HG03521 (cell line): ENCODE data around the gene ALKBH1.
"Not testable (repeated sequence)": the region's sequence is repeated elsewhere in the genome, so short reads cannot be mapped to it uniquely, and the experiment has no call there.

Experiments
- ATAC-seq: cut with Tn5 transposase; IDR thresholded peaks from one replicate; pipeline ENCODE4 v1.9.1; 2021; ENCODE audit warnings: mild to moderate bottlenecking, moderate library complexity; ENCODE audit not compliant: unreplicated experiment

The ALKBH1 gene, protein sequence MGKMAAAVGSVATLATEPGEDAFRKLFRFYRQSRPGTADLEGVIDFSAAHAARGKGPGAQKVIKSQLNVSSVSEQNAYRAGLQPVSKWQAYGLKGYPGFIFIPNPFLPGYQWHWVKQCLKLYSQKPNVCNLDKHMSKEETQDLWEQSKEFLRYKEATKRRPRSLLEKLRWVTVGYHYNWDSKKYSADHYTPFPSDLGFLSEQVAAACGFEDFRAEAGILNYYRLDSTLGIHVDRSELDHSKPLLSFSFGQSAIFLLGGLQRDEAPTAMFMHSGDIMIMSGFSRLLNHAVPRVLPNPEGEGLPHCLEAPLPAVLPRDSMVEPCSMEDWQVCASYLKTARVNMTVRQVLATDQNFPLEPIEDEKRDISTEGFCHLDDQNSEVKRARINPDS

GRCh38 chr14:77707724-77708408 is at the start of gene ALKBH1, which contains the start of gene SLIRP:
Gene ALKBH1 (minus strand): TSS chr14:77708023. CDS start chr14:77708004, 19 bp downstream.
Gene SLIRP (plus strand): TSS chr14:77708103. CDS start chr14:77708112, 9 bp downstream.
- peak; percentile 97 for ATAC-seq

- ATAC-seq = no peak
Observed at GRCh38 chr14:77752799-77753516, 45.1 kb upstream of the ALKBH1 start.

DNA sequence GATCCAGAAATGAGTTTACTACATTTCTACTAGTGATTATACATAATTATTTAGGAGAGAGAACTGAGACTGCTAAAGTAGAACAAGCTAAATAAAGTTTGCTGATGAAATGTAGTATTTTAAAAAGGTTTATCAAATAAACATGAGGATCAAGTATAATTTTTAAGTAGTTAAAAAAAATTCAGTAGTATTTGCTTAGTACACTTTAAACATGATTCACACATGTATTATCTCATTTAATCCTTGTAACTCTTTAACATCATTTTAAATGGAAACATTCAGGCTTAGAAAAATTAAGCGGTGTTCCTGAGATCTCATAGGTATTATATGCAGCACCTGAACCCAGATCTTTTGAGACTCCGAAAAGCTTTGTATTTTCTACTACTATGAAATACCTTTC is 44.4 kb upstream of the ALKBH1 start:
- ATAC-seq = no peak

GRCh38 chr14:77747425-77747824 is 39.6 kb upstream of the ALKBH1 start:
- ATAC-seq = not testable (repeated sequence)

DNA sequence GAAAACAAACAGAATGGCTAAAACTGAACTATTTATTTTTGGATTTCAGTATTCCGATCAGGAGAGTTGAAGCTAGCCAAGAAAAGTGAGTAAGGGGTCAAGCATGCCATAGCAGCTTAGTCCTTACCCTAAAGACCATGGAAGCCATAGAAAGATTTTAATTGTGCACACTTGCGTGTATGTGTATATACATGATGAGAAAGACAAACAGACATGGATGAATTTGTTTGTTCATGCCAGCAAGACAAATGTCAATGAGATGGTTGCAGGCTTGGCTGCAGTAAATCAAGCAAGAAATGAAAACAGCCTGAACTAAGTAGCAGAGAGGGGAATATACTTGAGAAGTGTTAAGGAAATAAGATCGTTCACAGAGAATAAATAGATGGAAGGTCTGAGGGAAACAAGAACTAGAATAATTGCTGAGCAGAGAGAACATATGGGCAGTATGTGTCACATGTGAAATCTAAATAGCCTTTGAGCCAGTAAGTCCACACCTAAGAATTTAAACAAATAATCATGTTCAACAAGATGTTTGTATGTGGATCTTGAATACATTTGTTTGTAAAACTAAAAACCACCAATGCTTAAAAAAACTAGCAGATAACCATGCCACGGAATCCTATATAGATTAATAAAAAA is 38.4 kb upstream of the ALKBH1 start:
- no peak for ATAC-seq

DNA sequence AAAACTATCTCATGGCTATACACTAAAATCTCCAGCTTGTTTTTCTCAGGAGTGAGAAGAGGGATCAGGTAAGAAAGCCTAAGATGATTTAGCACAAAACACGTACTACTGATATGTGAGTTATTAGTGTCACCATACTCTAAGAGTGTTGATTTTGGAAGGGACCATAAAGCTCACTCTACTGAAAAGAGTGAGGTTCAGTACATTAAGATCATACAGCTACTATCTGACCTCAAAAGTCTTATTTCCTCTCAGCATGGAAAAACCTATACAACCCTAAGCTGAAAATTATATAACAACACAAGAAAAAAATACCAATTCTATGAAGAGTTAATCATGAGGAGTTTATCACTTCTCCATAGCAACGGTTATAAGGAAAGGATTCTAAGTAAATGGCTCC is 33.6 kb upstream of the ALKBH1 start:
- no peak for ATAC-seq

- no peak for ATAC-seq
Observed at GRCh38 chr14:77738559-77739250, 30.9 kb upstream of the ALKBH1 start.

GRCh38 chr14:77730976-77731497 is 23.2 kb upstream of the ALKBH1 start:
- ATAC-seq = no peak

- no peak for ATAC-seq
Observed at GRCh38 chr14:77722301-77722700, 14.5 kb upstream of the ALKBH1 start.

- ATAC-seq = no peak
Observed at GRCh38 chr14:77721437-77721836, 13.6 kb upstream of the ALKBH1 start.

- no peak for ATAC-seq
Observed at GRCh38 chr14:77717608-77718305, 9.9 kb upstream of the ALKBH1 start.

- ATAC-seq = no peak
Observed at GRCh38 chr14:77714926-77715325, 7.1 kb upstream of the ALKBH1 start.

DNA sequence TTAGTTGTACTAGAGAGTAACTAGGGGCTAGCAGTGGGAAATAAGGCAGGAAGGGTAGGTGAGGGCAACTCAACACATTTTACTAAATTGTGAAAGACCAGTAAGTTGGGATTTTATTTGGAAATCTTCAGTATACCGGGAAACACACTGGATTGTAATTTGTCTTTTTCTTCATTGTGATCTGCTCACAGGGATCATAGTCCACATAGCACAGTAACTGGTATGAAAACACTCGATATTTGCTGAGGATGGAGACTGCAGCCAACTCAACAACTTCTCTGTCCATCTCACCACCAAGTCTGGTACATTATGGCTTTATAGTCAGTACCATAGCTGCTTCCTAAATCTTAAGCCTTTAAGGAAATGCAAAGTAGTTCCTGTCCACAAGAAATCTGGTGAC is 2.5 kb upstream of the ALKBH1 start:
- ATAC-seq = no peak

DNA sequence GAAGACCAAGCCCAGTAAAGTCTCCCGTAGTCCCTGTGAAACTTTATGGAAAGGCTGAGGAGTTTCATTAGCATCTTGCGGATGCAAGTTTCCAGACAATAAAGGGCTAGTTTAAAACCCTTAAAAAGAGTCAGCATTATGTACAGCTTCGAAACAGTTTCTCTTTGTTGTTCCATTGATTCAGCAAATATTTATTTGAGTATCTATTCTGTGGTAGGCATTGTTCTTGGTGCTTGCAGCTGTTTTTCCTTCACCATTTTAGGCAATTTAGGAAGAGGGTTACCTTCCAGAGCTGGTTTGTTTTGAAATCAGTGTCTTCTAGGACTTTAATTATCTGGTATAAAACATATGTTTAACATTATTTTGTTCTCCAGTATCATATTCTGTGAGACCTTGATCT is 1.6 kb upstream of the ALKBH1 start:
- ATAC-seq = no peak

GRCh38 chr14:77708749-77709148 is 926 bp upstream of the ALKBH1 start:
- ATAC-seq = no peak

DNA sequence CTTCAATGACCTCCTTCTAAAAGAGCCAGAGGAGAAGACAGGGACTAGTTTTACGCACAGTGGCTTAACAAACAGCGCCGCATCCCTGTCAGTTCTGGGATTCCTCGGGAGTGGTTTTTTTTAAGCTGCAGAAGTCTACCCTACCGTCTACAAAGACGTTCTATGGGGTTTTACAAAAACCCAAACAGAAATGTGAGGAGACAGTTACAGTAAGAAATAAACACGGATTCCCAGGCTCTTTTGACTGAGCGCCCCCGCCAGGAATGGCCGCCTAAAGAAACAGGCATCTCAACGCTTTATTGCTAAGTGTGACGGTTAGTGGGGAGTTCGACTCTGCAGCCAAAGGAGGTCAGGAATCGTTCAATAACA is 484 bp downstream of the ALKBH1 start:
- no peak for ATAC-seq

DNA sequence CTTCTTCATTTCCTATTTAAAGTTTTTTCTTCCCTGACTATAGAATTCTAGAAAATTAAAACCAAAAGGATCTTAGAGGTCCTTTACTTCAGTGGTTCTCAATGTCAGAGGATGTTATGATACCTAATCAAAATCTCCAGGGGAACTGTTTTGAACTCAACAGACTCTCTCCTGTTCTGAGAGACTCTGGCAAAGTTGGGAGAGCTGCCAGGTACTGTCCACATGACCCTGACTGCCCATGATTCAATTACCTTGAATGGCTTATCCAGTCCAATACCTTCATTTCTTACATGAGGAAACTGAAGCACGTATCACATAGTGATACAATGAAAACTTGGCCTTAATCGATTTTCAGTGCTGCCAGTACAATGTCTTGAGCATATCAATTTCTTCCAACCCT is 16.6 kb downstream of the ALKBH1 start:
- no peak for ATAC-seq

DNA sequence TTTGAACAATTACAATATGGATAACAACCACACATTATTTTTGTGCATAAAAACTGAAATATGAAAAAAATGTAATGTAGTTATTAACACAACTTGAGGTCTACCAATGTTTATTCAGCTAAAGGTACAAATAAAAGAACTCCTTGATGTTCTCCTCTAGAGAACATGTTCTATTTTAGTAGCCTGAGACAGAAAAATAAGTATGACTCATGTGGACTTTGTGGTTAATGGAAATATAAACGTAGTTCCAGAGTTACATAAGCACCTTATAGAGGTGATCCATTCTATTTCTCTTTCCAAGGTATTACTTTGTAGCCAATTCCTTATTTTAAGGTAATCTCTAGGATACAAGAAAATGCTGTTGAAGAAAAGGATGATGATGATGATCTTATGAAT is 25.7 kb downstream of the ALKBH1 start:
- ATAC-seq = no peak

GRCh38 chr14:77681196-77682157 is 26.3 kb downstream of the ALKBH1 start:
- no peak for ATAC-seq
